Large intestine (tissue), 3 donors: ENCODE results near the gene TCF7L1. TPM values are rescaled to one million over a fixed set of nuclear protein-coding genes. Genes with fewer than 3 reads are reported as not detected.
"Not testable (repeated sequence)": the region's sequence is repeated elsewhere in the genome, so short reads cannot be mapped to it uniquely, and the experiment has no call there.

Source experiments
- DNase-seq, 2 donors: peaks; one replicate each; pipeline versions ENCODE4 v3.0.0 to v3.0.0-alpha.2; 2013
- H3K27ac ChIP-seq: one replicate; pipeline ENCODE4 v1.5.1; 2013; ENCODE audit warnings: low read length
- H3K27me3 ChIP-seq: 2 replicates; pipeline ENCODE4 v1.6.1; 2013; ENCODE audit warnings: low read length; ENCODE audit not compliant: control insufficient read depth, insufficient read depth
- H3K36me3 ChIP-seq: 2 replicates; pipeline ENCODE4 v1.6.1; 2013; ENCODE audit warnings: low read length; ENCODE audit not compliant: control insufficient read depth, insufficient read depth
- H3K4me1 ChIP-seq: one replicate; pipeline ENCODE4 v1.6.1; 2013; ENCODE audit warnings: low read length; ENCODE audit not compliant: control insufficient read depth, insufficient read depth
- H3K4me3 ChIP-seq: one replicate; pipeline ENCODE4 v1.5.1; 2013; ENCODE audit warnings: low read length
- H3K9me3 ChIP-seq: one replicate; pipeline ENCODE4 v1.6.1; 2013; ENCODE audit warnings: mild to moderate bottlenecking, low read depth, low read length, moderate library complexity; ENCODE audit not compliant: control insufficient read depth
- WGBS: methylation state at CpG from one replicate; pipeline ENCODE4 v1.1.5; 2013; ENCODE audit warnings: low lambda C conversion rate; ENCODE audit not compliant: insufficient coverage; 5-methylcytosine and 5-hydroxymethylcytosine counted together
- polyA plus RNA-seq: library from polyadenylated mRNA; unstranded; fragments of 120-200 nt; gene quantifications from one replicate; pipeline ENCODE4 v1.2.1, GENCODE V29; 2013

TCF7L1 gene
- polyA plus RNA-seq, 1 donor: 23.1 TPM

DNA sequence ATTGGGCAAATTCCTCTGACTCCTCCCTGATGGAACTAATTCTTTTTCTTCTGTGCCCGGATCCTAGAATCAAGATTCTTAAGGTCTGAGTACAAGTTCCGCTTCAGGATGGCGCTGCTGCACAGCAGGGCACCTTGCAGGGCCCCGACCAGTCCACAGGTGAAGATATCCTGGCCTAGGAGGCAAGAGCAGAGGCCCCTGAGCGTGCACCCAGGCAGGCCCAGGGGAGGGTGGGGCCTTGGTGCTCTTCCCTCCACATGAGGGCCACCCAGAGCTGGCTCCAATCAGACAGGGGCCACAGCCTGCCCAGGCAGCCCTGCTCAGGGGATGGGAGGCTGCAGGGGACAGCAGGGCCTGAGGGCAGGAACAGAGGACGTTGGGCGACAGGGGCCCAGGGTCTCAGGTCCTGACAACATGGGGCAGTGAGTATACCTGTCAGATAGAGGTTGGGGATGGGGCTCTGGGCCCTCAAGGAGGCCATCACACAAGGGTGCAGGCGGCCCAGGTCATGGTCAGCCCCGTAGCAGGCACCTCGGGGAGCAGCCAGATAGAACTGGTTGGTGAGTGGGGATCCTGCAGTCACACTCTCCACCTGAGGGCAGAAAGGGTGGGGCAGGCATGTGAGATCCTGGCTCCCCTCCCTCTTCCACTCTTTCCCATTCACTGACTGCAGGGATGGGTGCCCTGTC is 210.2 kb downstream of the TCF7L1 start:
- not testable (repeated sequence) for H3K4me1 ChIP-seq, H3K9me3 ChIP-seq, H3K27ac ChIP-seq, H3K27me3 ChIP-seq, H3K4me3 ChIP-seq
- WGBS: no CpG with 5 or more reads among the region's 10 CpGs
- DNase-seq: peak in 1 of 2 donors; percentile 41
- H3K36me3 ChIP-seq: peaks cover 47% of the 10 kb centered on the region

DNA sequence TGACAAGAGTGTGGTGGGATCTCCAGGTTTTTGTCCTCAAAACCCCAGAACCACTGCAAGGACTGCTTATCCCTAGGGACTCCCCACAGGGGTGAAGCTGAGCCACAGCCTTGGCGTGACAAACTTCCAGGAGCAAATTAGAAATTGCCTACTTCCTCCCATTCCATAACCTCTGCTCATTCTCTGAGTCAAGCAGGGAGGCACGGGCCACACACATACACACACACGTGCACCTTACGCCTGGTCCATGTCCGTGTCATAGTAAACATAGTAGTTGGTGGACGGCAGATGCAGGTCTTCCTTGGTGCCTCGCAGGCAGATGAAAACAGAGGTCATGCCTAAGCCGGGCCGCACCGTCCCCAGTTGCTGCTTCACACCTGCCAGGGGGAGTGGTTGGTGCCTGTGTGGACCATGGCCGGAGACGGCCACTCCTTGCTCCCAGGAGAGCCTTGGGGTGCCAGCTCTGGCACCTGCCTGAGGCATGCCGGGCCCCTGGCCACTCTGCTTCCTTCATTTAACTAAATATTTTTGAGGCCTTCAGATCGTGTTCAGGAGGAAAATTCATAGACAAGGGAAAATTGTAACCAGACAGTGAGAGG is 211.3 kb downstream of the TCF7L1 start:
- DNase-seq: no peak
- Histone ChIP-seq H3K9me3 (no peaks in the 10 kb centered on the region), H3K4me3 (no peak overlapping the region), H3K27ac (no peak overlapping the region), H3K36me3 (peaks cover 52% of the 10 kb centered on the region), H3K4me1 (peaks cover 5% of the 10 kb centered on the region), H3K27me3 (no peaks in the 10 kb centered on the region)
- WGBS: 70% methylated on average over 2 of the region's 14 CpGs

DNA sequence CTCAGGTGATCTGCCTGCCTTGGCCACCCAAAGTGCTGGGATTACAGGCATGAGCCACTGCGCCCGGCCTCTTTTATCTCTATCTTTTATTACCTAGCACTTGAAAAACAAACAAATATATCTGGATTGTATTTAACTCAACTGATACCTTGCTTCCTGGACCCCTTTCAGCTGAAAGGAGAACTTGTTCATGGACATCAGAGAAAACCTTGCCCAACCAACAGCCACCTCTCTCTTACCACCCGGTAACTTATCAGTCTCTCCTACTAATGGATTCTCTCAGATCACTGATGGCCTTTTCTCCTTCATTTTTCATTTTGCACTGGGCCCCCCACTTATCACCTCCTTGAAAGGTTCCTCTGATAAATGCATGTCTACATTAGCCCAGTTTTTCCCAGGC is 214.4 kb downstream of the TCF7L1 start:
- peaks cover 6% of the 10 kb centered on the region for H3K4me1 ChIP-seq
- no peaks in the 10 kb centered on the region for H3K27me3 ChIP-seq
- peak overlapping the region; percentile 48 for H3K27ac ChIP-seq
- WGBS: 0% methylated on average over 3 of the region's 3 CpGs
- H3K4me3 ChIP-seq: no peak overlapping the region
- no peaks in the 10 kb centered on the region for H3K9me3 ChIP-seq
- H3K36me3 ChIP-seq: peaks cover 70% of the 10 kb centered on the region
- DNase-seq: peak in 1 of 2 donors; percentile 75

DNA sequence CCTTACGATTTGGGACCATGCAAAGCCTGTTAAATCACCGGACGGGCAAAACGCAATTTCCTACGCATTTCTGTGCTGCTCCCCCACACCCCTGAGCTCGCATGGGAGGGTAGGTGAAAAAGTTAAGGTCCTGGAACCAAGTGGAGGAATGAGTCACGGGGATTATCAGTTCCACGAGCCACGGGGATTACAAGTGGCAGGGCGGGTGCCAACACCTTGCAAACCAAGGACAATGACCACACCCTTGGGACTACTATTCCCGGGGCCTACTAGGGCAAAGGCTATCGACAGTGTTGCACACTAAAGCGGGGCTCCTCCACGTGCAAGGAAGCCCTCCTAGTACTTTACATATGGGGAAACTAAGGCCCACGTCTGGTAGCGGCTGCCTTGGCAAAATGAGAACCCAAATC is 220.7 kb downstream of the TCF7L1 start:
- Histone ChIP-seq H3K4me3 (peak overlapping the region; percentile 79), H3K9me3 (no peaks in the 10 kb centered on the region), H3K36me3 (peaks cover 49% of the 10 kb centered on the region), H3K27me3 (no peaks in the 10 kb centered on the region), H3K4me1 (peaks cover 7% of the 10 kb centered on the region), H3K27ac (peak overlapping the region; percentile 92)
- no CpG with 5 or more reads among the region's 16 CpGs for WGBS
- peak; percentile 71 to 86 for DNase-seq

DNA sequence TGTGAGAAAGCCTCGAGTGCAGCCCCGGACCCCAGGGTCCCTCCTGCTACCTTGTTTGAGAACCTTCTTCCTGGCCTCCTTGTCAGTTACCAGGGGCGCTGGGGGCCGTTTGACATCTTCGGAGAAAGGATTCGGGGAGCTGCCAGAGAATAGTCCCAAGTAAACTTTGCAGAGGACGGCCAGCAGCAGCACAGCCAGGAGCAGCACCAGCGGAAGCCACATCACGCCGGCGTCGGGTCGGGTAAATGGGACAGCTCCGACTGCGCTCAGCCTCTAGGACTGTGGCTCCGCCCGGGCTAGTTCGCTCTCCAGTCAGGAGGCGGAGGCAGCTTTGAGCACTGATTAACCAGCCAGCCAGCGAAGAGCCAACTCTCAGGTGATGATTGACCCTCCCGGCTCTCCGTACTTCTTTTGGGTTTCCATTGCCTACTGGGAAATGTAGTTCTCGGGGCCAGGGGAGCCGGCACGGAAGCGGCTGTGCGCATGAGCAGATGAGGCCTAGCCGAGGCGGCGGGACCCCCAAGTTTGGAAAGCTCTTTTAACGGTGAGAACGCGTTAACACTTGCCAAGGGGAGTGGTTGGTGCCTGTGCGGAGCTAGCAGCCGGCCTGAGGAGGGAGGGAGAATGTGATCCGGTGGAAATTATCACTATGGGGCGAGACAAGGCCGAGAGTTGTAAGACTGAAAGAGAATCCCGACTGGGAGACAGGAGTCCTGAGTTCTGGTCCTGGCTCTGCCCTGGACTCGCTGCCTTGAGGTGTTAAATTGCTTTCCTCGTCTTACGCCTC is 221.3 kb downstream of the TCF7L1 start, which contains the start of the genes ELMOD3 and RETSAT:
TSS of gene ELMOD3 (plus strand) at position 484 of the 787 bp plus-strand sequence. CDS start 2,430 bp downstream, outside the sequence.
TSS of gene RETSAT (minus strand) at position 243 of the 787 bp plus-strand sequence. CDS start at position 222, 21 bp downstream.
- Histone ChIP-seq H3K27me3 (no peaks in the 10 kb centered on the region), H3K9me3 (no peaks in the 10 kb centered on the region), H3K36me3 (peaks cover 45% of the 10 kb centered on the region), H3K4me3 (peak within 1 kb of the TSS; percentile 79), H3K27ac (peak within 1 kb of the TSS; percentile 92), H3K4me1 (peaks cover 7% of the 10 kb centered on the region)
- WGBS: no CpG with 5 or more reads among the region's 42 CpGs
- DNase-seq: peak; percentile 98 to 99

DNA sequence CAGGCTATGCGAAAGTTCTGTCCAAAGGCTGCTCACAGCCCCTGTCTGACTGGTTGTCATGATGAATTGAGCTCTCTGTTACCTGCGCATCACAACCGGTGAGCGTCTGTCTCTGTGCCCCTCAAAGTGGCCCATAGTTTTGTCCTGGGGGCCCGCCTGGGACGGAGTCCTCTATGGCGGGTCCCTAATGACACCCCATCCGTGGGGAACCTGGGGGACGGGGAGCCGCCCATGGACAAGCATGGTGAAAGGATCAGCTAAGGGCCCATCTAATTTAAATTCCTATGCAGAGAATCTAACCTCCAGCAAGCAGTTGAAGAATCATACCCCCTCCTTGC is 221.8 kb downstream of the TCF7L1 start:
- no peaks in the 10 kb centered on the region for H3K27me3 ChIP-seq
- no CpG with 5 or more reads among the region's 10 CpGs for WGBS
- H3K4me3 ChIP-seq: peak overlapping the region; percentile 79
- H3K27ac ChIP-seq: peak overlapping the region; percentile 92
- H3K4me1 ChIP-seq: peaks cover 7% of the 10 kb centered on the region
- DNase-seq: peak in 1 of 2 donors; percentile 27
- peaks cover 40% of the 10 kb centered on the region for H3K36me3 ChIP-seq
- H3K9me3 ChIP-seq: no peaks in the 10 kb centered on the region

DNA sequence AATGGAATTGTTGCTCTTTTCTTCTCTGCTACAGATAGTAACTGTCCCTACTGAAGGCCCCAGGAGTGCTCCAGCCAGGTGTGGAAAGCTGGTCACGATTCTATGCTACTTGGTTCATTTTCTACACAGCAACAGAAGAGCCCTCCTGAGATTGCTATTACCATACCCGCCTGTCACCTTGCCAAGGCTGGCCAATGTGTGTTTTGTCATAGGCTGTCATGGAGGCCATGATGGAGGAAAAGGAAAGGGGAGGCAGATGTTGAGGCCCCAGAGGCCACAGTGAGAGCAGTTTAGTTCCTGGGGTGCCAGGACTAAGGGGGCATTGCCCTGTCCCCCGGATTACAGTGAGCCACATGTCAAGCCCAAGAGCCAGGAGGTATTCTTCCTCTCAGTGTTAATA is 222.3 kb downstream of the TCF7L1 start:
- Histone ChIP-seq H3K27ac (no peak overlapping the region), H3K4me1 (peaks cover 7% of the 10 kb centered on the region), H3K4me3 (peak overlapping the region; percentile 79), H3K27me3 (no peaks in the 10 kb centered on the region), H3K36me3 (peaks cover 39% of the 10 kb centered on the region), H3K9me3 (no peaks in the 10 kb centered on the region)
- no CpG with 5 or more reads among the region's 3 CpGs for WGBS
- DNase-seq: no peak

DNA sequence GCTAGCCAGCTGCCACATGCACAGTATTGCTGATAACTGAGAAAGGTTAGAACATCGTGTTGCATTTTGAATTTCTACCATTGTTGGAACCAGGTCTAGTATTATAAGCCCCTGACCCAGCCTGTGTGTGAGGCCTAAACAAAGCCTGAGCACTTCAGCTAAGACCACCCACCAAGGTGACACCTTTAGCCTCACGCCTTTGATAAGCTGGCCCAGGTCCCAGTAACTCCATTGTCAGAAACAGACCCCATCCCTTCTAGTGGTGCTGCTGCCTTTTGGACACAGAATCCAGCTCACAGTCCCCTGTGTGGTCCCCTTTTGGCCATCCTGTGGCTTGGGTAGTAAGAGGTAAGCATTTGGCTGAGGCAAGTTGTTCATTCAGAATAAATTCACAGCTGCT is 223.0 kb downstream of the TCF7L1 start:
- H3K36me3 ChIP-seq: peaks cover 35% of the 10 kb centered on the region
- H3K4me1 ChIP-seq: peaks cover 7% of the 10 kb centered on the region
- no peak for DNase-seq

DNA sequence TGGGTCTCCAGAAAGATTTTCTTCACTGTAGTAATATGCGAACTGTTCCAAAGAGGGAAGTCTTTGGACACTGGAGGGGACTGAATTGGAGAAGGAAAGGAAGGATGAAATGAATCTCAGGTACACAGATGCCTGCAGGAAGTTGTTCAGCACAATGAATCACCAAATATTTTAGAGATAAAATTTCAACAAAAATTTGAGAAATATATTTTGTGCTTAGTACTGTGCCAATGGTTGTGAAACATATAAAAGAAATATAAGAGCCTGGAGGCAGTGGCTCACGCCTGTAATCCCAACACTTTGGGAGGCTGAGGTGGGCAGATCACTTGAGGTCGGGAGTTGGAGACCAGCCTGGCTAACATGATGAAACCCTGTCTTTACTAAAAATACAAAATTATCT is 224.5 kb downstream of the TCF7L1 start:
- H3K4me1 ChIP-seq: peaks cover 5% of the 10 kb centered on the region
- H3K4me3 ChIP-seq: no peak overlapping the region
- no peaks in the 10 kb centered on the region for H3K9me3 ChIP-seq
- no peak overlapping the region for H3K27ac ChIP-seq
- DNase-seq: no peak
- WGBS: 100% methylated on average over 1 of the region's 3 CpGs
- peaks cover 33% of the 10 kb centered on the region for H3K36me3 ChIP-seq
- no peaks in the 10 kb centered on the region for H3K27me3 ChIP-seq

More for the DNA sequence above, 223.0 kb downstream of the TCF7L1 start:
- Histone ChIP-seq H3K4me3 (no peak overlapping the region), H3K9me3 (no peaks in the 10 kb centered on the region), H3K27ac (no peak overlapping the region), H3K27me3 (no peaks in the 10 kb centered on the region)
- WGBS: no CpG with 5 or more reads among the region's 2 CpGs
